Liver (tissue), 9 donors: ENCODE measurements around the gene HDAC8. TPM values are rescaled to one million over a fixed set of nuclear protein-coding genes. Genes with fewer than 3 reads are reported as not detected.
A peak's percentile ranks its signal among the peaks of the same experiment; 100 is the strongest.

Experiments used
- DNase-seq: peaks from one replicate; pipeline ENCODE4 v3.0.0-alpha.2; 2017; ENCODE audit warnings: low spot score
- H3K27ac ChIP-seq, 2 donors: one replicate each; pipeline ENCODE4 v1.7.0; 2013; ENCODE audit warnings: inconsistent platforms in 2 of 2, low read length in 2 of 2, control low read depth in 1 of 2, low read depth in 1 of 2, mild to moderate bottlenecking in 1 of 2
- H3K27me3 ChIP-seq, 4 donors: one replicate each; pipeline versions ENCODE4 v1.6.1 to v1.7.0; 2013; ENCODE audit warnings: low read length in 3 of 4, inconsistent platforms in 1 of 4, mild to moderate bottlenecking in 1 of 4, moderate library complexity in 1 of 4; ENCODE audit not compliant: control insufficient read depth in 4 of 4, insufficient read depth in 4 of 4
- H3K36me3 ChIP-seq, 4 donors: one replicate each; pipeline versions ENCODE4 v1.6.1 to v1.7.0; 2013; ENCODE audit warnings: low read length in 3 of 4, mild to moderate bottlenecking in 3 of 4, low read depth in 1 of 4, moderate library complexity in 1 of 4; ENCODE audit not compliant: control insufficient read depth in 4 of 4, insufficient read depth in 3 of 4
- H3K4me1 ChIP-seq, 4 donors: one replicate each; pipeline versions ENCODE4 v1.6.1 to v1.7.0; 2013; ENCODE audit warnings: low read length in 3 of 4, mild to moderate bottlenecking in 3 of 4, moderate library complexity in 1 of 4; ENCODE audit not compliant: control insufficient read depth in 4 of 4, insufficient read depth in 4 of 4
- H3K4me3 ChIP-seq, 3 donors: one replicate each; pipeline versions ENCODE4 v1.6.1 to v1.7.0; 2013; ENCODE audit warnings: low read length in 3 of 3, control low read depth in 1 of 3, low read depth in 1 of 3, mild to moderate bottlenecking in 1 of 3
- H3K9ac ChIP-seq, 2 donors: one replicate each; pipeline ENCODE4 v1.7.0; 2013; ENCODE audit warnings: low read length in 2 of 2, mild to moderate bottlenecking in 2 of 2, moderate library complexity in 2 of 2, control low read depth in 1 of 2, low read depth in 1 of 2
- H3K9me3 ChIP-seq, 4 donors: one replicate each; pipeline versions ENCODE4 v1.6.1 to v1.7.0; 2013; ENCODE audit warnings: low read length in 3 of 4; ENCODE audit not compliant: control insufficient read depth in 4 of 4
- ATF3 ChIP-seq: IDR thresholded peaks from 2 replicates; pipeline ENCODE4 v1.6.1; 2016; ENCODE audit warnings: antibody characterized with exemption
- CTCF ChIP-seq: fragments of 150-350 bp; IDR thresholded peaks from 2 replicates; pipeline ENCODE4 v1.5.1; 2017; ENCODE audit warnings: improper control_type of control experiment, low read depth, low read length; ENCODE audit not compliant: missing input control
- EGR1 ChIP-seq, 2 donors: IDR thresholded peaks; 2 replicates each; pipeline ENCODE4 v1.6.1; 2016 to 2018; ENCODE audit warnings: antibody characterized with exemption in 2 of 2, low read depth in 2 of 2
- FOXA1 ChIP-seq: IDR thresholded peaks from 2 replicates; pipeline ENCODE4 v1.6.1; 2016; ENCODE audit warnings: antibody characterized with exemption
- FOXA2 ChIP-seq: IDR thresholded peaks from 2 replicates; pipeline ENCODE4 v1.6.1; 2016; ENCODE audit warnings: antibody characterized with exemption
- GABPA ChIP-seq, 2 donors: IDR thresholded peaks in 1 of 2; conservative IDR thresholded peaks in 1 of 2; 2 replicates each; pipeline ENCODE4 v1.6.1; 2016; ENCODE audit warnings: antibody characterized with exemption in 2 of 2, mild to moderate bottlenecking in 1 of 2, moderate library complexity in 1 of 2
- HNF4A ChIP-seq, 2 donors: conservative IDR thresholded peaks; 2 replicates each; pipeline ENCODE4 v1.6.1; 2016; ENCODE audit warnings: antibody characterized with exemption in 2 of 2, mild to moderate bottlenecking in 2 of 2
- HNF4G ChIP-seq: IDR thresholded peaks from 2 replicates; pipeline ENCODE4 v1.6.1; 2016; ENCODE audit warnings: antibody characterized with exemption
- JUND ChIP-seq, 2 donors: IDR thresholded peaks; 2 replicates each; pipeline ENCODE4 v1.6.1; 2016; ENCODE audit warnings: antibody characterized with exemption in 2 of 2
- MAX ChIP-seq: IDR thresholded peaks from 2 replicates; pipeline ENCODE4 v1.6.1; 2016; ENCODE audit warnings: antibody characterized with exemption
- NR2F2 ChIP-seq: IDR thresholded peaks from 2 replicates; pipeline ENCODE4 v1.6.1; 2016; ENCODE audit warnings: antibody characterized with exemption
- RAD21 ChIP-seq, 2 donors: IDR thresholded peaks; 2 replicates each; pipeline ENCODE4 v1.6.1; 2016; ENCODE audit warnings: antibody characterized with exemption in 2 of 2, mild to moderate bottlenecking in 2 of 2
- RXRA ChIP-seq, 2 donors: IDR thresholded peaks; 2 replicates each; pipeline ENCODE4 v1.6.1; 2017 to 2018; ENCODE audit warnings: antibody characterized with exemption in 2 of 2, mild to moderate bottlenecking in 1 of 2
- SP1 ChIP-seq: IDR thresholded peaks from 2 replicates; pipeline ENCODE4 v1.6.1; 2018; ENCODE audit warnings: antibody characterized with exemption, mild to moderate bottlenecking
- TAF1 ChIP-seq: conservative IDR thresholded peaks from 2 replicates; pipeline ENCODE4 v1.6.1; 2016; ENCODE audit warnings: antibody characterized with exemption, mild to moderate bottlenecking
- YY1 ChIP-seq: IDR thresholded peaks from 2 replicates; pipeline ENCODE4 v1.6.1; 2016; ENCODE audit warnings: antibody characterized with exemption, mild to moderate bottlenecking
- ZBTB33 ChIP-seq: IDR thresholded peaks from 2 replicates; pipeline ENCODE4 v1.6.1; 2016; ENCODE audit warnings: antibody characterized with exemption
- WGBS: extraction: QIAGEN DNeasy Blood & Tissue Kit; methylation state at CpG from one replicate; pipeline ENCODE4 v1.1.7; 2013; 5-methylcytosine and 5-hydroxymethylcytosine counted together
- polyA plus RNA-seq, 2 donors: library from polyadenylated mRNA; stranded (reverse) in 1 of 2; unstranded in 1 of 2; fragments of 200-250 nt in 1 of 2; fragments of >200 nt in 1 of 2; fragmentation: Nextera tagmentation in 1 of 2; extraction: Ambion mirVana in 1 of 2; gene quantifications; one replicate each; pipeline versions ENCODE4 v1.2.1 to v1.2.3, GENCODE V29; 2013 to 2015
- total RNA-seq, 2 donors: library from RNA; depleted of rRNA; stranded (reverse); fragments of >200 nt; gene quantifications; one replicate each; pipeline ENCODE4 v1.2.3, GENCODE V29; 2014
- donor health status: healthy.
- donor health status: healthy.
- donor health status: healthy.
- donor health status: healthy.
- donor health status: healthy.

HDAC8 gene
- total and polyA plus RNA-seq, 4 donors = 11.1 to 30.4 (median 14.0) TPM

- WGBS = 8% methylated on average over 17 of the region's 17 CpGs
- no peak overlapping the region for H3K9ac ChIP-seq
- DNase-seq = no peak
- no peaks in the 10 kb centered on the region for H3K36me3 ChIP-seq
- H3K27me3 ChIP-seq = peaks cover 0 to 12% (median 0%) of the 10 kb centered on the region in 4 donors
- peak overlapping the region in 1 of 3 donors; percentile 63 for H3K4me3 ChIP-seq
- H3K4me1 ChIP-seq = peaks cover 6 to 39% (median 23%) of the 10 kb centered on the region in 4 donors
- TF ChIP-seq MAX (no peak), ATF3 (no peak), YY1 (no peak), RXRA (IDR thresholded peaks at IDR 0.05) (no peak), TAF1 (no peak), NR2F2 (no peak), EGR1 (IDR thresholded peaks at IDR 0.05; ENCODE audit: low read depth in 2 of 2) (no peak), FOXA2 (no peak), SP1 (no peak), ZBTB33 (no peak), RAD21 (IDR thresholded peaks at IDR 0.05) (no peak), HNF4G (no peak), GABPA (IDR thresholded peaks at IDR 0.05 in 1 of 2, conservative IDR thresholded peaks at IDR 0.05 in 1 of 2) (no peak), JUND (IDR thresholded peaks at IDR 0.05) (no peak), HNF4A (conservative IDR thresholded peaks at IDR 0.05) (no peak), FOXA1 (no peak)
- no peaks in the 10 kb centered on the region for H3K9me3 ChIP-seq
- H3K27ac ChIP-seq = no peak overlapping the region
Measured at GRCh38 chrX:72307646-72308051, 265.0 kb downstream of the HDAC8 start.

- H3K27ac ChIP-seq = no peak overlapping the region
- 2% methylated on average over 56 of the region's 56 CpGs for WGBS
Measured at GRCh38 chrX:72306851-72307645, 265.6 kb downstream of the HDAC8 start.

More at GRCh38 chrX:72306851-72307645, 265.6 kb downstream of the HDAC8 start:
- peaks cover 6 to 39% (median 23%) of the 10 kb centered on the region in 4 donors for H3K4me1 ChIP-seq
- no peak for DNase-seq
- no peaks in the 10 kb centered on the region for H3K9me3 ChIP-seq
- TF ChIP-seq YY1 (peak; percentile 15), CTCF (no peak), MAX (peak; percentile 60)
- H3K9ac ChIP-seq = no peak overlapping the region
- H3K36me3 ChIP-seq = no peaks in the 10 kb centered on the region
- peaks cover 0 to 11% (median 0%) of the 10 kb centered on the region in 4 donors for H3K27me3 ChIP-seq
- H3K4me3 ChIP-seq = peak overlapping the region in 2 of 3 donors; percentile 51 to 63
